Progenitor cell of endocrine pancreas (in vitro differentiated cells): Measurements from ENCODE around the gene MRPL34. TPM values are rescaled to one million over a fixed set of nuclear protein-coding genes. Genes with fewer than 3 reads are reported as not detected.

Experiments used
- DNase-seq: peaks from one replicate; pipeline ENCODE4 v3.0.0; 2021; ENCODE audit warnings: low spot score; ENCODE audit not compliant: unreplicated experiment
- H3K27ac Mint-ChIP-seq: 2 replicates; pipeline ENCODE4 v1.8.0; 2021; ENCODE audit warnings: mild to moderate bottlenecking, moderate library complexity, mixed read lengths
- H3K27me3 Mint-ChIP-seq: 2 replicates; pipeline ENCODE4 v1.8.0; 2021; ENCODE audit warnings: mixed read lengths
- H3K36me3 Mint-ChIP-seq: 2 replicates; pipeline ENCODE4 v1.8.0; 2022; ENCODE audit warnings: mixed read lengths; ENCODE audit not compliant: insufficient read depth
- H3K4me1 Mint-ChIP-seq: 2 replicates; pipeline ENCODE4 v1.8.0; 2021; ENCODE audit warnings: low read depth, mixed read lengths
- H3K4me3 Mint-ChIP-seq: 2 replicates; pipeline ENCODE4 v1.8.0; 2021; ENCODE audit warnings: low read depth, mild to moderate bottlenecking, moderate library complexity, mixed read lengths
- H3K9me3 Mint-ChIP-seq: 2 replicates; pipeline ENCODE4 v1.8.0; 2021; ENCODE audit warnings: low read depth, mixed read lengths
- CTCF ChIP-seq: fragments of 200-600 bp; sonication (generic); IDR thresholded peaks from one replicate; pipeline ENCODE4 v1.5.0; 2021; ENCODE audit warnings: antibody characterized with exemption, mild to moderate bottlenecking; ENCODE audit not compliant: unreplicated experiment
- total RNA-seq: library from RNA; stranded (reverse); gene quantifications from 2 replicates; pipeline ENCODE4 v1.2.1, GENCODE V29; 2021

MRPL34 gene
- total RNA-seq, 1 donor from 2014 or later = 54.4 TPM

- peaks cover 14% of the 10 kb centered on the region for H3K4me1 Mint-ChIP-seq
- no peak overlapping the region for H3K4me3 Mint-ChIP-seq
- no peak for DNase-seq
- no peak for TF ChIP-seq CTCF
- H3K9me3 Mint-ChIP-seq = no peaks in the 10 kb centered on the region
- H3K36me3 Mint-ChIP-seq = peaks cover 6% of the 10 kb centered on the region
- no peak overlapping the region for H3K27ac Mint-ChIP-seq
- H3K27me3 Mint-ChIP-seq = no peaks in the 10 kb centered on the region
Measured at GRCh38 chr19:17314007-17314593, 8.4 kb downstream of the MRPL34 start.

- DNase-seq = no peak
- TF ChIP-seq CTCF = no peak
- Mint-ChIP-seq H3K9me3 (no peaks in the 10 kb centered on the region), H3K4me3 (no peak overlapping the region), H3K4me1 (no peaks in the 10 kb centered on the region), H3K36me3 (peaks cover 12% of the 10 kb centered on the region), H3K27ac (no peak overlapping the region), H3K27me3 (no peaks in the 10 kb centered on the region)
Measured at GRCh38 chr19:17318966-17319365, 13.3 kb downstream of the MRPL34 start.

GRCh38 chr19:17319473-17320238 lies 14.0 kb downstream of the MRPL34 start:
- H3K9me3 Mint-ChIP-seq = no peaks in the 10 kb centered on the region
- no peaks in the 10 kb centered on the region for H3K27me3 Mint-ChIP-seq
- no peak for DNase-seq
- TF ChIP-seq CTCF = no peak
- no peak overlapping the region for H3K4me3 Mint-ChIP-seq
- H3K4me1 Mint-ChIP-seq = no peaks in the 10 kb centered on the region
- no peak overlapping the region for H3K27ac Mint-ChIP-seq
- H3K36me3 Mint-ChIP-seq = peaks cover 12% of the 10 kb centered on the region

GRCh38 chr19:17320435-17320834 lies 14.8 kb downstream of the MRPL34 start:
- Mint-ChIP-seq H3K27me3 (no peaks in the 10 kb centered on the region), H3K4me3 (no peak overlapping the region), H3K27ac (no peak overlapping the region), H3K9me3 (no peaks in the 10 kb centered on the region), H3K4me1 (no peaks in the 10 kb centered on the region), H3K36me3 (peaks cover 11% of the 10 kb centered on the region)
- no peak for DNase-seq
- TF ChIP-seq CTCF = no peak

GRCh38 chr19:17321655-17322489 lies 16.2 kb downstream of the MRPL34 start:
- Mint-ChIP-seq H3K27me3 (no peaks in the 10 kb centered on the region), H3K27ac (no peak overlapping the region), H3K4me3 (no peak overlapping the region), H3K9me3 (no peaks in the 10 kb centered on the region), H3K4me1 (no peaks in the 10 kb centered on the region), H3K36me3 (peaks cover 9% of the 10 kb centered on the region)
- DNase-seq = no peak
- no peak for TF ChIP-seq CTCF
